Dermis lymphatic vessel endothelial cell (primary cell): ENCODE results near the gene ZNF467. TPM values are rescaled to one million over a fixed set of nuclear protein-coding genes. Genes with fewer than 3 reads are reported as not detected.

Source experiments
- total RNA-seq: library from RNA; depleted of rRNA; stranded (reverse); fragments of >200 nt; gene quantifications from 2 replicates; pipeline ENCODE4 v1.2.1, GENCODE V29; 2014

ZNF467 gene, protein sequence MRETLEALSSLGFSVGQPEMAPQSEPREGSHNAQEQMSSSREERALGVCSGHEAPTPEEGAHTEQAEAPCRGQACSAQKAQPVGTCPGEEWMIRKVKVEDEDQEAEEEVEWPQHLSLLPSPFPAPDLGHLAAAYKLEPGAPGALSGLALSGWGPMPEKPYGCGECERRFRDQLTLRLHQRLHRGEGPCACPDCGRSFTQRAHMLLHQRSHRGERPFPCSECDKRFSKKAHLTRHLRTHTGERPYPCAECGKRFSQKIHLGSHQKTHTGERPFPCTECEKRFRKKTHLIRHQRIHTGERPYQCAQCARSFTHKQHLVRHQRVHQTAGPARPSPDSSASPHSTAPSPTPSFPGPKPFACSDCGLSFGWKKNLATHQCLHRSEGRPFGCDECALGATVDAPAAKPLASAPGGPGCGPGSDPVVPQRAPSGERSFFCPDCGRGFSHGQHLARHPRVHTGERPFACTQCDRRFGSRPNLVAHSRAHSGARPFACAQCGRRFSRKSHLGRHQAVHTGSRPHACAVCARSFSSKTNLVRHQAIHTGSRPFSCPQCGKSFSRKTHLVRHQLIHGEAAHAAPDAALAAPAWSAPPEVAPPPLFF
- 6.1 and 7.2 TPM in 2 replicates for total RNA-seq

DNA sequence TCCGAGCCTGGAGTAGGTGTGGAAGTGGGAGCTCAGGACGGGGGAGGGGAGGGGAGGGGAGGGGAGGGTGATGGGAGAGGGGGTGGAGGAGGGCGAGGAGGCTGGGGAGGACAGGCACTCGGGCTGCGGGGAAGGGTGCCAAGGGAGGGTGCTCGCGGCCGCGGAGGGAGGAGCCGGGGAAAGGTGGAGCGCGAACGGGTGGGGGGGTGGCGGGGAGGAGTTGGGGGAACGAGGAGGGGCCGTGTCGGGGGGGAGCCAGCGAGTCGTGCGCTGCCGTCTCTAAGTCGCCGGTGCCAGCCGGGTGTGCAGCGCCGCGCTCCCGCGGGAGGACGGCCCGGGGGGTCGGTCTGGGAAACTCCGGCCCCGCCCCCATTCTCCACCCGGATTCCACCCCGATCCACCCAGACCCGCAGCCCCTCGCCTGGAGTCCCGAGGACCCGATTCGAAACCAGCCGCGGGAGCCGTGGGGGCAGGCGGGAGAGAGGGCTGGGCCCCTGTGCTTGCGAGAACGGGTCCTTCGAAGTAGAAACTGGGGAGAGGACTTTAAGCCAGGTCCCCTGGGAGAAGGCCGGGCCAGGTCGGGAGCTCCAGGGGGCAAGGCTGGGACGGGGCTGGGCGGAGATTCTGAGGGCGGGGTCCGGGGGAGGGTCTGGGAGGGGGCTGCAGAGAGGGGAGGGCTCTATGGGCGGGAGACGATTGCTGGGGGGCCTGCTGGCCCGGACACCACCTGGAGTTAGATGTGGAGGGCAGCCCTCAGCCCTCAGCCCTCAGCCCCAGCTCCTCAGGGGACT is at the start of gene ZNF467:
TSS of gene ZNF467 (minus strand) at position 143 of the 791 bp plus-strand sequence. CDS start 2,556 bp downstream, outside the sequence.

Other genes with a start within 250 kb of the ZNF467 start
- gene ZNF862, start 64.8 kb upstream of the ZNF467 start, total RNA-seq: 8.3 and 10.6 TPM in 2 replicates
- gene ATP6V0E2, start 100.4 kb upstream of the ZNF467 start, total RNA-seq: 4.2 and 4.9 TPM in 2 replicates